GM19395 (cell line): ENCODE measurements around the gene HOOK2.
"Not testable (repeated sequence)": the region's sequence is repeated elsewhere in the genome, so short reads cannot be mapped to it uniquely, and the experiment has no call there.

Experiments
- ATAC-seq: cut with Tn5 transposase; IDR thresholded peaks from one replicate; pipeline ENCODE4 v1.9.1; 2021; ENCODE audit warnings: mild to moderate bottlenecking, moderate library complexity; ENCODE audit not compliant: unreplicated experiment

The HOOK2 gene

DNA sequence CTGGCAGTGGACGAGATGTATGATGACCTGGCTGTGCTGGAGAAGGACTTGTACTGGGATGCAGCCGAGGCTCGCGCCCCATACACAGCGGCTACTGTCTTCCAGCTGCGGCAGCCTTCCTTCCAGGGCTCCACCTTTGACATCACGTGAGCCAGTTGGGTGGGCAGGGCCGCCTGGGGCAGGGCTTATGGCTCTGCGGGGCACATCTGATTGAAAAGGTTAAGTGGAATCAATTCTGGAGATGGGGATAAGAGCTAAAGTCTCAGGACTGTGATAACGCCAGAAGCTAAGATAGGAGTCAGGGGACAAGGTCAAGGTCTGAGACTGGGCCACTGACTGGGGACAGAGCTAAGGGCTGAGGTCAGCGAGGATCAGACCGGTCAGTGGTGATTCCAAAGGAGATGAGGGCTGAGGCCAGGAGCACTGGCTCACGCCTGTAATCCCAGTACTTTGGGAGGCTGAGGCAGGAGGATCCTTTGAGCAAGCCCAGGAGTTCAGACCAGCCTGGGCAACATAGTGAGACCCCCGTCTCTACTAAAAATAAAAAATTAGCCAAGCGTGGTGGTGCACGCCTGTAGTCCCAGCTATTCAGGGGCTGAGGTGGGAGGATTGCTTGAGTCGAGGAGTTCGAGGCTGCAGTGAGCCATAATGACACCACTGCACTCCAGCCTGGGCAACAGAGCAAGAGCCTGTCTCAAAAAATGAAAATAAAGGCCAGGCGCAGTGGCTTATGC is 19.0 kb downstream of the HOOK2 start:
- no peak for ATAC-seq

DNA sequence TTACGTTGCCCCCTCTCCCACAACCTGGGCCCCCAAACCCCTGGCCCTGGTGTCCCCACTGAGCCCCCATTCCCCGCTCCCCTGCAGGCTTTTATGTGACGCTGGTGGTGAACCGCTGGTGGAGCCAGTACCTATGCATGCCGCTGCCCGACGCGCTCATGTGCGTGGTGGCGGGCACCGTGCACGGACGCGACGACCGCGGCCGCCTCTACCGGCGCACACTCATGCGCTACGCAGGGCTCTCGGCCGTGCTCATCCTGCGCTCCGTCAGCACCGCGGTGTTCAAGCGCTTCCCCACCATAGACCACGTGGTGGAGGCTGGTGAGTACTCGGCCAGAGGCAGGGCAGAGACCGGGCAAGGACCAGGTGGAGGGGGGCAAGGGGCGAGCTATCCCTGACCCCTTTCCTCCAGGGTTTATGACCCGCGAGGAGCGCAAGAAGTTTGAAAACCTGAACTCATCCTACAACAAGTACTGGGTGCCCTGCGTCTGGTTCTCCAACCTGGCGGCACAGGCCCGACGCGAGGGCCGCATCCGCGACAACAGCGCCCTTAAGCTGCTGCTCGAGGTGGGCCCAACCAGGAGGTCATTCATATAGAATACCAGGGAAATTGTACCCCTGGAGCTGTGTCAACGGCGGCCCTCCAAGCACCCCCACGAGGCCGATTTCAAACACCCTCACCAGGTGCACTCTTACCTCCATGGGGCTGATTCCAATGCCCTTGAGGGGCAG is 20.7 kb downstream of the HOOK2 start:
- ATAC-seq: no peak

DNA sequence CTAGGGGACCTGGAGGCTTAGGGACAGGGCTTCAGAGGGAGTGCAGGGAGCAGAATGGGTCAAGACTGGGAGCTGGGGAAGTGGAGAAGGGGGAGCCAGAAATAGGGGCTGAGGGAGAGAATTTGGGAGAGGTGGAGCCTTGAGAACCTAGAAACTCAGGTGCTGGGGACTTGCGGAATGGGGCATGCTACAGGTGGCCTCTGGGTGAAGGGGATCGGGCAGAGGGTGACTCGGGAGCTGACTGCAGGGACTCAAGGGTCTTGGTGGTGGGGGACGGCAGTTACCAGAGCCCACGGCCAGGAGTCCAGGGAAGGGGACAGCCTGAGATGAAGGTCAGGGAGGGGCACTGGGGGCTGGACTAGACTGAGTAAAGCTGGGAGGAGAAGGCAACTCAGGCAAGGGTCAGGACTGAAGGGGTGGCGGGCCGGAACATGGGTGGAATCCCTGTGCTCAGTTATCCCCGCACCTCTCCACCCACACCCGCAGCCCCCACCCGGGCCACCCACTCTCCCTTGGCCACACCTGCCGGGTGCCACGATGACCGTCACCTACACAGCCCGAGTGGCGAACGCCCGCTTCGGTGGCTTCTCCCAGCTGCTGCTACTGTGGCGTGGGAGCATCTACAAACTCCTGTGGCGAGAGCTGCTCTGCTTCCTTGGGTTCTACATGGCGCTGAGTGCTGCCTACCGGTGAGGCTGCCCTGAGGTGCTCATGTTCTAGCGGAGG is 23.1 kb downstream of the HOOK2 start:
- no peak for ATAC-seq

DNA sequence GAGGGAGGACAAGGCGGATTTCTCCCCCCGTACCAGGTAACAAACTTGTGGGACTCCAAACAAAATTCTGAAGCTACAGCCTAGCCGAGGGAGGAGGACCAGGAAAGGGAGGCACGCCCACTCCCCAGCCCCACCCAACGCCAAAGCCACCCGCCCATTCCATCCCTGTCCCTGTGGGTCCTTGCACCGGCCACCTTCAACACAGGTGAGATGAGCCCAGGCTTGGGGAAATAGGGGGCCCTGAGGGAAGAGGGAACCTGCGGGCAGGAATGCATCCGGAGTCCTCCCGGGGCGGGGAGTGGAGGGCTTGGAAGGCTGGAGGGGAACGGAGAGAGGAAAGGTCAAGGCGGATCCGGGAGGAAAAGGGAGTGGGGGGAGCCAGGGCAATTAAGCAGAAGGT is 23.7 kb downstream of the HOOK2 start, which contains the start of gene BEST2:
TSS of gene BEST2 (plus strand) at position 157 of the 400 bp plus-strand sequence. CDS start 802 bp downstream, outside the sequence.
- ATAC-seq: no peak

DNA sequence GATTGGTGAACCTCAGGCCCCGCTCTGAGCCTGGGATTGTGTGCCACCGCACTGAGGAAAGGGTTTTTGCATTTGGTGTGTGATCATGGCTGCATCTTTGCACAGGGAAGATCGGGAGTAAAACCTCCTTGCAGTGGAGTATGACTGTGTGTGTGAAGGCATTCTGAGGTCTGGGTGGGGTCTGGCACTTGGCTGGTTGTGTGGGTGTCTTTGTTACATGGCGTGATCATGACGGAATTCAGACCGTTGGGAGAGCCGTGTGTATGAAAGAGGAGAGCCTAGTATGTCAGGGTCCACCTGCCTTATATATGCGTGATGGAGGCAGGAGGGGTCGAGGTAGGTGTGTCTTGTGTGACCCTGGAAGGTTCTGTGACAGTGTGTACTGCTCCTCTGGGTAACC is 24.5 kb downstream of the HOOK2 start:
- no peak for ATAC-seq

DNA sequence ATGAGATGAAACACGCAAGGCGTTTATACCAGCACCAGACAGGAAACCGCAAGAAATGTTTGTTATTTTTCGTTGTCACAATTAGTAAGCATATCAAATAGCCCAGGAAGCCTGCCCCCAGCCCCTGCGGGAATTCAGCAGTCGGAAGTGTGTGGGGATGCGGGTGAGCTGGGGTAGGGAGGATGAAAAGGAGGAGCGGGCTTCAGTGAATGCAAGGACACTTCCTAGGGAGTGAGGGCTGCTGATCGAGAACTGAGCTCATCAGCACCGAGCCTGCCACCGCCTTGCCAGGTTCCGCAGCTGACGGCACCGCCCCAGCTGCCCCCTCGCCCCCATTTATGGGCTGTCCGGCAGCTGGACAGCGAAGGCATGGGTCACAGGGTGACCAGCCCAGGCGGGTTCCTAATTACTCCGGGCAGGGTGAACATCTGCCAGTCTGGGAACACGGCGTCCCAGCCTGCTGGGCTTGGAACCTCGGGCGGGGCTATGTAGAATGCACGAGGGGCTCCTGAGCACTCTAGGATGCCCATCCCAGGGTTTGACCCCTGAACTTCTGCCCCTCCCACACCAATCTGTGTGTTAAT is 25.3 kb downstream of the HOOK2 start:
- ATAC-seq: no peak

DNA sequence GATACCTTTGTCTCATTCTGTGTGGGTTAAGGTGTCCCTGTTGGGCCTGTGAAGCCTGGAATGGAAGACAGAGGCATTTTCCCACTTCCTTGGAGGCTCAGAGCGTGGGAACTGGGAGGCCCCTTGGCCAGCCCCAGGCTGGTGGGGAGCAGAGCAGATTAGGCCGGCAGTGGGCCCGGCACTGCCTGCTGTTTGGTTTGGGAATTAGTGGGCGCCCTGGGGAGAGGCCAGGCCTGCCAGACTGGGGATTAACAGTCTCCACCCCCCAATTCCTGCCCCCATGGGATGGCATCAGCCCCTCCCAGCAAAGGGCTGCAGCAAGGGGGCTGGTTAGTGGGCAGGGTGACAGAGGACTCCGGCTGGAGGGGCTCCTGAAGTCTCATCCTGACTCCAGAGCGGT is 26.9 kb downstream of the HOOK2 start:
- no peak for ATAC-seq

DNA sequence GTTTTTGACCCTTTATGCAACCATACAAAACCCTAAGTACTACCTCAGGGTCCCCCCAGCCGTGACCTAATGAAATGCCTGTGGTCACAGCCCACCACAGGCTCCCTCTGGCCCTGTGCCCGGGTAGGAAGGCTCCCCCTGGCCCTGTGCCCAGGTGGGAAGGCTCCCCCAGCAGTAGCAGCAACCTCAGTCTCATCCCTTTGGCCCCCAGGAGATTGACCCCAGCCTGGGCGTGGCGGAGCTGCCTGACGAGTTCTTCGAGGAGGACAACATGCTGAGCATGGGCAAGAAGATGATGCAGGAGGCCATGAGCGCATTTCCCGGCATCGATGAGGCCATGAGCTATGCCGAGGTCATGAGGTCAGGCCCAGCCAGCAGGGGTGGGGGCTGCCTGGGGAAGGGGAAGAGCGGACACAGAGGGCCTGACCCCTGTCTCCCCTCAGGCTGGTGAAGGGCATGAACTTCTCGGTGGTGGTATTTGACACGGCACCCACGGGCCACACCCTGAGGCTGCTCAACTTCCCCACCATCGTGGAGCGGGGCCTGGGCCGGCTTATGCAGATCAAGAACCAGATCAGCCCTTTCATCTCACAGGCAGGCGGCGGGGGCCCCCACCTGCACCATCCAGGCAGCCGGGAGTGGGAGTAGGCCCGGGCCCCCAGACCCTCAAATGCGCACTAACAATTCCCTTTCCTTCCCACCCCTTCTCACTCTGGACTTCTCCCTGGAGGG is 30.0 kb downstream of the HOOK2 start:
- ATAC-seq: no peak

DNA sequence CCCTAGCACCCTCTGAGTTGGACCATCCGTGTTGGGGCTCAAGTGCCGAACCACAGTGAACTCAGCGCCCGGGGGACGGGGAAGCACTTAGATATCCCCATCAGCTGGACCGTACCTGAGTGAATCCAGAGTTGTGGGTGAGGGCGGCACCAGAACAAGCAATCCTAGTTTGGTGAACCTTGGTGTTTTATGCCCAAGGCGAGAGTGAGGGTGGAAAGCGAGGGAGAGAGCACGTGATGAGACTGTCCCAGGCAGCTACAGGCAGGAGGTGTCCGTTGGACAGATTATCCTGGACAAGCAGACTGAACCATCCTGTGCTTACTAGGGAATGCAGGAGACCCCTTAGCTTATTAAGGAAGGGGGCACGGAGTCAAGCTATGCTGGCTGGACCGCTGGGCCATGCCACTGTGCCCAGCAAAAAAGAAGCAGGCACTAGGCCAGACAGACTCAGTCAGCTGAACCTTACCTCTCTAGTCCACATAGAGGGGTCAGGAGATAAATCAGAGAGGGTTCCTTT is 37.5 kb downstream of the HOOK2 start:
- no peak for ATAC-seq

DNA sequence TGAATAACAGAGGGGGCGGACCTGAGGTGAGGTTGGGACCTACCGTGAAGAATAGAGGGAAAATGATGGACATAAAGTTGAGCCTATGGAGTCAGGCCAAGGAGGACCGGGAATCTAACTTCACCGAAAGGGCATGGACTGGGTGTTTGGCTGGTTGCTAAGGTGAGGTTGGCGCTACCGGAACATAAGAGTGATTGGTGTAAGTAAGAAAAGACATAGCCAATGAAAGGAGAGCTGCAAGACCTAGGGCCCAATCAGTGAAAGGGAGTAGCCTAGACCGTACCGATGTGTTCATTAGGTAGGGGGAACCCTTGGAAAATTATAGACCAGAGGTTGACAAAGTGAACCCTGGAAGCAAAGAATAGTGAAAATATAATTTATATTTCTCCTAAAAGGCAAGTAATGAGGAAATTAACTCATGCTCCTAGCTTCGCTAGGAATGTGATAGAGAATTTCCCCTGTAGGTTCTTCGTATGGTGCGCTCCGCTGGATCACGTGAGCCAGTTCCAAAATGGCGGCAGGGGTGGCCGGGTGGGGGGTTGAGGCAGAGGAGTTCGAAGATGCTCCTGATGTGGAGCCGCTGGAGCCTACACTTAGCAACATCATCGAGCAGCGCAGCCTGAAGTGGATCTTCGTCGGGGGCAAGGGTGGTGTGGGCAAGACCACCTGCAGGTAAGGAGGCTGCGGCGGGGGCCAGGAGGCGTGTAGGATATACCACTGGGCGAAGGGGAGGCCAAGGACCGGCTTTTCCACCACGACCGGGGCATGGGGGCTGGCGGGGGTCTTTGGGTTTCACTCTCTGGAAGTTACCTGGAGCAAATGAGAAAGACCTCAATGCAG is 38.1 kb downstream of the HOOK2 start, which contains the start of gene GET3:
TSS of gene GET3 (plus strand) at position 503 of the 840 bp plus-strand sequence. CDS start at position 512, 9 bp downstream.
- peak; percentile 83 for ATAC-seq

DNA sequence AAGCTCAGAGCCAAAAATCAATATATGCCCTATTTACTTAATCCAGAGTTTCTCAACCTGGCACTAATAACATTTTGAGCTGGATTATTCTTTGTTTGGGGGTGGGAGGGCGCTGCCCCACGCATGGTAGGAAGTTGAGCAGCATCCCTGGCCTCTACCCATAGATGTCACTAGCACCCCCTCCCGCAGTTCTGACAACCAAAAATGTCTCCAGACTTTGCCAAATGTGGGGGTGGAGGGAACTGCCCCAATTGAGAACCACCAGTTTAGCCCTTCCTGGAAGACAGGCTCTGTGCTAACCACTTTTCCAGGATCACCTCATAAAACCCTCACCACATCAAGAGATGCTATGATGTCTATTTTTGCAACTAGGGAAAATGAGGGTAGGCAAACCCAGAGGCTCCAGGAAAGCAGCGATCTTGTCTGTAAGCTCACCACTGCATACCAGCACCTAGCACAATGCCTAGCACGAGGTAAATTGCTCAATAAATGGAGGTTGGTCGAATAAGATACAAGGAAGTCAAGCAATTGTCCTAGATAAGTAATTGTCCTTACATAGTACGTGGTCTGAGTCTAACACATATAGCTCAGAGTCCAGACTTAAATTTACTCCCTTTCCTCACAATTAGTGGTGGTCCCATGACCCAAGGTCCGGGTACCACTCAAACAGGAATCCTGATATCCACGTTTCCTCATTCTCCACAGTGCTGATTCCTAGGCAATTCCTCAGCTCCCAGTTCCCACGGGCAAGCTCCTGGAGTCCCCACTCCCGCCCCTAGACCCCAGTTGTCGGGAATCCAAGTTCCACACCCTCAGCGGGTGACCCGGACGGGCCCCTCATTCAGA is 41.8 kb downstream of the HOOK2 start:
- no peak for ATAC-seq

DNA sequence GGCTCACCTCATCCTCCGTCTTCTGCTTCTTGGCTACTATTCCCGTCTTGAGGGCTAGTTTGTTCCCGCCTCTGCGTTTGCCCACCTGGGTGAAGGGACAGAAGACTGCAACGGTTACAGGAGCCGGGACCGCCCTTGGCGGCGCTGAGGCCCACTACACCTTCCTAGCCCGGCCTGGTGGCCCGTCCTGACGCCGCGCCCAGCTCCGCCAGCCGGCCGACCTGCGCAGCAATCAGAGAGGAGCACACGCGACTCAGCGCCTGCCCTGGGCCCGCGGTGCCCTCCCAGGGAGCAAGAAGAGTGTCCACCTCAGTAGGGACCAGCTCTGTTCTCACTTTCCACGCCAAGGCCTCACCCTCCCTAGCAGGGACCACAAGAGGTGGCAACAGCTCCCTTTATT is 44.0 kb downstream of the HOOK2 start:
- no peak for ATAC-seq

DNA sequence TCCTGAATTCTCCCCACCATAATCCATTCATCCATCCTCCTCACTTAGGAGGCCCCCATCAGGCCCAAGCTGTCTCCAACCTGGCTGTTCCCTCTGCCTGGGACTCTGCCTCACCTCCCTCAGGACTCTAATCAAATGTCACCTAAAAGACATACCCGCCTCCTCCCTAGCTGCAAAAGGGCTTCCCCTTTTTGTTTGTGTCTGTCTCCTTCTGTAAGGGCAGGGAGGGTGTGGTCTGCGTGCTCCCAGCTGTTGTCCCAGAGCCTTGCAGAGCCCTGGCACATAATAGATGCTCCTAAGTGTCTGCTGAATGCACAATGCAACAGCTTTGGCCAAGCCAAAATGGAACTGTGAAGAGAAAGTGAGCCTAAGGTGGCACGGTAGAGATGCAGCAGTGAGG is 45.3 kb downstream of the HOOK2 start:
- ATAC-seq: no peak

DNA sequence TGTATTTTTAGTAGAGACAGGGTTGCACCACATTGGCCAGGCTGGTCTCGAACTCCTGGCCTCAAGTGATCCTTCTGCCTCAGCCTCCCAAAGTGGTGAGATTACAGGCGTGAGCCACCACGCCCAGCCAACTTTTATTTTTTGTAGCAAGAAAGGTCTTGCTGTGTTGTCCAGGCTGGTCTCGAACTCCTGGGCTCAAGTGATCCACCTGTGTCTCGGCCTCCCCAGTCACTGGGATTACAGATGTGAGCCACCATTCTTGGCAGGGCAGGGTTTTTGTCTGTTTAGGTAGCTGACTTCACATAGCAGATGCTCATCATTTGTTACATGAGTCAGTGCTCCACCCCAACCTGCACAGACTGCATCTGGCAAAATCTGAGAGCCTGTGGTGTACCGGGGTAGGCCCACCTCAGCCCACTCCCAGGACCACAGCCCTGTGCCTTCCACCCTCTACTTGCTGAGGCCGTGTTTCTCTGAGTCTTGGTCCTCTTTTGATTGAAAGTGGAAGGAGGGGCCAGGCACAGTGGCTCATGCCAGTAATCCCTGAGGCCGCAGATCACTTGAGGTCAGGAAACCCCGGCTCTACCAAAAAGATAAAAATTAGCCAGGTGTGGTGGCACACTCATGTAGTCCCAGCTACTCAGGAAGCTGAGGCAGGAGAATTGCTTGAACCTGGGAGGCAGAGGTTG is 47.5 kb downstream of the HOOK2 start:
- ATAC-seq: no peak

DNA sequence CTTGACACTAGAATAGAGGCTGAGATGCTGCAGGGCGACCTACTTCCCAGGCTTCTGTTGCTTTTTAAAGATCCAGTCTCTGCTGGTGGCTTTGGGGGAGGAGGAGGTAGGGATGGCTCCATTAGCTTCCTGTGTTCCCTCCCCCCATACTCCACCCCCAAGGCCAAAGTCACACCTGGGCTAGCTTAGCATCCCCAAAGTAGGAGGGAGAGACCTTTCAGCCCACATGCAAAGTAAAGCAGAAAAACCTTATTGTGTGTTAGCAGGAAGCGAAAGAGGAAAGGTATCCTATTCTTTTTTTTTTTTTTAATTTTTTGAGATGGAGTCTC is 48.4 kb downstream of the HOOK2 start:
- ATAC-seq: no peak

DNA sequence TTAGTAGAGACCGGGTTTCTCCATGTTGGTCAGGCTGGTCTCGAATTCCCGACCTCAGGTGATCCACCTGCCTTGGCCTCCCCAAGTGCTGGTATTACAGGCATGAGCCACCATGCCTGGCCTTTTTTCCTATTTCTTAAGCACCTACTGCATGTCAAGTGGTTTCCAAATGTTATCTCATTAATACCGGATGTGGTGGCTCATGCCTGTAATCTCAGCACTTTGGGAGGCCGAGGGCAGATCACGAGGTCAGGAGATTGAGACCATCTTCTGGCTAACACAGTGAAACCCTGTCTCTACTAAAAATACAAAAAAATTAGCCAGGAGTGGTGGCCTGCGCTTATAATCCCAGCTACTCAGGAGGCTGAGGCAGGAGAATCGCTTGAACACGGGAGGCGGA is 49.7 kb downstream of the HOOK2 start:
- ATAC-seq: not testable (repeated sequence)

DNA sequence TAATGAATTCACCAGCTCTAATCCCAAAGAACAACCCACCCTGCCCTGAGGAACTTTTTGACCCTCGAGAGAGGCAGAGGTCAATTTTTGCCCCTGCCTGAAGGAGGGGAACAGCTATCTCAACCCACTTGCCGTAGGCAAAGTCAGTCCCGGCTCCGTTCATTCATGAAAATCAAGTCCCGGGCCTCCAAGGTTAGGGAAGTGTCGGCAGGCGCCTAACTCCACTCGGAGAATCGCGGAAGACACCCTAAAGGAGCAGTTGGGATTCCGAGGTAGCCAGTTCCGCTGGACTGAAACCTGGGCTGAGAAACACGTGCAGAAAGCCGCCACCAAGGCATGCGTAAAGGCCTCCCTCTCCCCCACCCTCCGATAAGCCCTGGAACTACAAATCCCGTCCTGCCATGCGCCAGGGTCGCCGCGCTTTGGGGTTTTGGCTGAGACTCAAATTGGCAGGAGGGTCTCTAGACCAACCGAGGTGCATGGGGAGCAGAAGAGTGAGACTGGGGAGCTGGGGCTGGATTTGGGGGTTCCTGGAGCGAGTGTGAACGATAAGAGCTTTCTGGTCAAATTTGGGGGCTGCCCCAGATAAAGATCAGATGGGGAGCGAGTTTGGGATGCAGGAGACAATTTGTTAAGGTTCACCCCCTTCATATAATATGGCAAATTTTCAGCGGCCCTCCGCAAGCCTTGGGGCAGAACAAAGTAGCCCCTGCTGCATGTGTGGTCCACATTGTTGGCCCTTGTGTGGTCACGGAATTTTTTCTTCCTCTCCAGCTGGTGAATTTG is 51.5 kb downstream of the HOOK2 start, which contains the start of gene TNPO2:
TSS of gene TNPO2 (minus strand) at position 292 of the 786 bp plus-strand sequence. CDS start 2,955 bp downstream, outside the sequence.
- no peak for ATAC-seq
